Measurements from ENCODE around the gene LRRC4C.

DNA sequence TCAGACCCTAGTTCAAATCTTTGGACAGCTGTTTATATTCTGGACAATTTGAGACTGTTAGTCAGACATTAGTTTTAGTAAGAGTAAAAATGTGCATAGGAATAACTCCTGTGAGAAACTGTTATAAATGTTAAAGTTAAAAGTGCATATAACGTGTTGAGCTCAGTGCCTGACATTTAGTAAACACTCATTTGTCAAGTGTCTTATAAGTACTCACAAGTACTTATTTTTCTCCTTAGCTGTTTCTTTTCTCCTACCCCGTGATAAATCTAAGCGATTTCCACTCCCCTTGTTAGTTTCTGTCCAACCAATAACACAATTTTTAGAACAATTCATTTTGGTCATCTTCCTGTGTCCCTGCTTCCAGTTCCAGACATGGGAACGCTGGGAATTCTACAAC is 59.3 kb downstream of the LRRC4C start:
- TF ChIP-seq, protein P1, sequence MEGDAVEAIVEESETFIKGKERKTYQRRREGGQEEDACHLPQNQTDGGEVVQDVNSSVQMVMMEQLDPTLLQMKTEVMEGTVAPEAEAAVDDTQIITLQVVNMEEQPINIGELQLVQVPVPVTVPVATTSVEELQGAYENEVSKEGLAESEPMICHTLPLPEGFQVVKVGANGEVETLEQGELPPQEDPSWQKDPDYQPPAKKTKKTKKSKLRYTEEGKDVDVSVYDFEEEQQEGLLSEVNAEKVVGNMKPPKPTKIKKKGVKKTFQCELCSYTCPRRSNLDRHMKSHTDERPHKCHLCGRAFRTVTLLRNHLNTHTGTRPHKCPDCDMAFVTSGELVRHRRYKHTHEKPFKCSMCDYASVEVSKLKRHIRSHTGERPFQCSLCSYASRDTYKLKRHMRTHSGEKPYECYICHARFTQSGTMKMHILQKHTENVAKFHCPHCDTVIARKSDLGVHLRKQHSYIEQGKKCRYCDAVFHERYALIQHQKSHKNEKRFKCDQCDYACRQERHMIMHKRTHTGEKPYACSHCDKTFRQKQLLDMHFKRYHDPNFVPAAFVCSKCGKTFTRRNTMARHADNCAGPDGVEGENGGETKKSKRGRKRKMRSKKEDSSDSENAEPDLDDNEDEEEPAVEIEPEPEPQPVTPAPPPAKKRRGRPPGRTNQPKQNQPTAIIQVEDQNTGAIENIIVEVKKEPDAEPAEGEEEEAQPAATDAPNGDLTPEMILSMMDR (IDR thresholded peaks at IDR 0.05): no peak
- TF ChIP-seq POLR2A (IDR thresholded peaks at IDR 0.05): no peak
